DMS114 treated with DMSO at 0.1 percent for 48 hours (cell line): Measurements from ENCODE around the gene COG4.

Experiments used
- DNase-seq: peaks from one replicate; lab custom pipeline; 2025; ENCODE audit not compliant: unreplicated experiment; lab: John Stamatoyannopoulos, UW

COG4 gene

DNA sequence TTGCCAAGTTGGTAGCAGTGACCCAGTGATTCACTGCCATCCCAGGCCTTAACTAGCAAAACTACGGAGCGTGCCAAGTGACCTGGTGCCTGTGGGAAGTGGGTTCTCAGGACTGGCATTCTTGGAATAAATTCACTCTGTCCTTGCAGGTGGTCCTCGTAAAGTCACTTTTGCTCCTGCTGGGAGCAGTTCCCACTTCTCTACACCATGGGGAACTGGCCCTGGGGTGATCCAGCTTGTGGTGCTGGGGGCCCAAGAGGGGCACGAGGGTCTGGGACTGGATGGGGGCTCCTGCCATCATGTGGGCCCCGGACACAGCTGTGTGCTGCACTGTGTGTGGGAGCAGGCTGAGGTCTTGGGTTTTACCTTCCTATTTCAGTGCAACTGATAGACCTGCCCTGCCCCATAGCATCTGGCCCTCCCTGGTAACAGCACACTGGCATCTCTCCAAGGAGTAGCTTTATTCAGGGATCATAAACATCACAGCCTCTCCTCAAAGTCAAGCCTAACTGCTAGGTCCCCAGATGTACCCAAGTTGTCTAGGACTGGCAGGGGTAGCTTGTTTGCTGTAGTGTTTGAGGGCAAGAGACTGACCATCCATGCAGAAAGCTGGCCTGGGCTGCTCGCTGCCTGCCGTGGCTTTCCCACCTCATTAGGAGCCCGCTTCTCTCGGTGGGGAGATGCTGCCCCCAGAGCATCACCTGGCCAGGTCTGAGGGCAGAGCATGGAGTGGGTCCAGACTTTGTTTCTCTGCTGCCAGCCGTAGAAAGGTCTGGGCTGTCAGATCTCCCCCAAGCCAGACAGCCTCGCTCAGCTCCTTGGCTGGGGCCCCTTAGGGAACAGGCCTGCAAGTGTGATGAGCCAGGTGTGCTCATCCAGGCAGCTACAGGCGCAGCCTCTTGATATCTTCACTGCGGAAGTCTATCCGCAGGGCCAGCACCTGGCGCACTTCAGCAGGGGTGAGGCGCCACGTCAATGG is 42.9 kb downstream of the COG4 start:
- DNase-seq = no peak

DNA sequence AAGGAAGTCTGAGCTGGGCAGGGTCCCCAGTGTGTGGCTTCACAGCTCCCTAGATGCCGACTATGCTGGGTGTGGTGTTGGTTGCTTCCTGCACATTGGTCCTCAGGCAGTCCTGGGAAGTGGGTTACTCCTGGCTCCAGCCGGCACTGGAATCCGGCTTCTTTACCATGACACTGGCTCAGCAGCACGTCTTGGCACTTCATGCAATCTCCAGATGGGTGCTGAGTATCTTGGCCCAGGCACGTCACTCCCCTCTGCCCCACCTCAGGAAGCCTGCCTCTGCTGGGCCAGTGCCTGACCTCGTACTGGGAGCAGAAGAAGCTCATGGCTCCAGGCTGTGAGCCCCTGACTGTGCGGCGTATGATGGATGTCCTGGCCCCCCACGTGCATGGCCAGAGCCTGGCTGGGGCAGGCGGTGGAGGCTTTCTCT is 44.4 kb downstream of the COG4 start:
- no peak for DNase-seq

- no peak for DNase-seq
Measured at GRCh38 chr16:70478169-70478568, 45.2 kb downstream of the COG4 start.

- no peak for DNase-seq
Measured at GRCh38 chr16:70476272-70477020, 46.9 kb downstream of the COG4 start.

GRCh38 chr16:70475054-70475871 is 48.1 kb downstream of the COG4 start:
- DNase-seq = no peak

GRCh38 chr16:70474320-70475053 is 48.9 kb downstream of the COG4 start:
- DNase-seq = no peak

DNA sequence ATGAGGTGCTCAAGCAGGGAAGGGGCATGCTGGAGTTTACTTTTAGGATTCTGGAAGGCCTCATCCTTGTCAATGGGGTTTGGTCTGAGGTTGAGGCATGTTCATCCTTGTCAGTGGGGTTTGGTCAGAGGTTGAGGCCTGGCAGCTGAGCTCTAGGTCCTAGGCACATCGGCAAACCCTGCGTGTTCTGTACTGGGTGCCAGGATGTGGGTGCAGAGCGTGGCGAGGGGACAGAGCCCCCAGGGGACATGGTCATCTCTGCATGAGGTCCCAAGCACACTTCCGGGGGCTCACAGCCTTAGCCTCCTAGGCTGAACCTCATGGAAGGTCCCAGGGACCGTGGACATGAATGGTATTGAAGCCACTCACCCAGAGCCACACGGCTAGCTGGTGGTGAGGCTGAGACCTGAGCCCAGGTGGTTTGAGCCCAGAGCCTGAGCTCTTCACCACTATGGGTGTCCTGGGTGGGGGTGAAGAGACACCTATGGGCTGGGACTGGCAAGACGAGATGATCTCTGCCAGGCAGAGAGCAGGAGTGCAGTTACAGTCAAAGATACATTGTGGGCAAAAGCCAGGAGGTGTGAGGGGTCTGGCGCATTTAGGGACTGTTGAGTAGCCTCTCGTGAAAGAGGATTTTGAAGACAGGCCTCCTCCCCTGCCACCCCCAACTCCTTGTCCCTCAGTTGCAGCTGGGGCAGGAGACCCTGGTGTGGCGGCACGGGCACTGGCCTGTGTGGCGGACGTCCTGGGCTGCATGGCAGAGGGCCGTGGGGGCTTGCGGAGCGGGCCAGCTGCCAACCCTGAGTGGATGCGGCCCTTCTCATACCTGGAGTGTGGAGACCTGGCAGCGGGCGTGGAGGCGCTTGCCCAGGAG is 49.7 kb downstream of the COG4 start:
- no peak for DNase-seq

- no peak for DNase-seq
Measured at GRCh38 chr16:70472786-70473433, 50.4 kb downstream of the COG4 start.

- no peak for DNase-seq
Measured at GRCh38 chr16:70470927-70471341, 52.4 kb downstream of the COG4 start.

DNA sequence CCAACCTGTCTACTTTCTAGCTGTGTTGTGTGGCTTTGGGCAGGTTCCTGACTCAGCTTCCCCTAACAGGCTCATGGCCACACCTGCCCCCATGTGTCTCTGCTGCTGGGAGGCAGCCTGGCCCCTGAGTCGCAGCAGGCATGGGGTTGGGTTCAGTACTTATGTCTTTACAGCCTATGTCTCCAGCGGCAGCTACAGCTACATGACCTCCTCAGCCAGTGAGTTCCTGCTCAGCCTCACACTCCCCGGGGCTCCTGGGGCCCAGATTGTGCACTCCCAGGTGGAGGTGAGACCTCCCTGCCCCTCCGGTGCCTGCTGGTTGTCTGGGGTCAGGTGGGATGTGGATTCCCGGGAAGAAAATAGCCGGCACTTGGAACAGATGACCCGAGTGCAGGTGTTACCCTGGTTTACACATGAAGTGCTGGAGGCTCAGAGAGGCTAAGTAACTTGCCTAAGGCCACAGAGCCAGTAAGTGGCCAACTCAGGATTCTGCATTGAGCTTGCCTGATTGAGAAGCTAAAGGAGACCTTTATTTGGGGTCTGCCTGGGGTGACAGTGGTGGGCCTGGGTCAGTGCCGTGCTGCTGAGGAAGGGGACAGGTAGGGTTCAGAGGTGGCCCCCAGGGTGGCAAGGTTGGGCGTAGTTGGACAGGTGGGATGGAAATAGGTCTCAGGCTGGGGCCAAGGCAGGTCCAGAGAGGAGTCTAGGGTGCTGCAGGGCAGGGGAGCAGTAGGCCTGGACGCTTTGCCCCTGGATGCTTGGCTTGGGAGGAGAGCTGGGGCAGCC is 53.0 kb downstream of the COG4 start:
- no peak for DNase-seq

DNA sequence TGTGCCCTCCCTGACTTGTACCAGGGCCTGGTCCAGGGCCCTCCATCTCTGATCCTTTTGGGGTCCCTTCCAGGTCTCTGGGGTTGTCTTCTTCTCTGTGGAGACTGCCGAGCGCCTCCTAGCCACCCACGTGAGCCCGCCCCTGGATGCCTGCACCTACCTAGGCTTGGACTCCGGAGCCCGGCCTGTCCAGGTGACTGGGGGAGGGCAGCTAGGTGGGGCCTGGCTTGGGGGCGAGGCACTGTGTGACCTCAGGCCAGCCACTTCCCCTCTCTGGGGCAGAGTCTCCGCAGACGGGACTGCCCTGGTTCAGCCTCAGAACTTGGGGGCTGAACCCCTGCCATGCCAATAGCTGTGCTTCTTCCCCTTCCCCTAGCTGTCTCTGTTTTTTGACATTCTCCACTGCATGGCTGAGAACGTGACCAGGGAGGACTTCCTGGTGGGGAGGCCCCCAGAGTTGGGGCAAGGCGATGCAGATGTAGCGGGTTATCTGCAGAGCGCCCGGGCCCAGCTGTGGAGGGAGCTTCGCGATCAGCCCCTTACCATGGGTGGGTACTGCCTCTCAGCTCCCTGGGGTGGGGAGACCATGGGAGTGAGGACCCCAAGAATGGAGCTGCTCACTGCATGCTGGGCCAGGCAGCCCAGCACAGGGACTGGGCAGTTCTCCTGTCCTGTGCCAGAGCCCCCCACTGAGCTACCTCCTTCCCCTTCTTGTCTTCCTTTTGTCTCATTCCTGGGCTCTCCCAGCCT is 54.4 kb downstream of the COG4 start:
- no peak for DNase-seq

DNA sequence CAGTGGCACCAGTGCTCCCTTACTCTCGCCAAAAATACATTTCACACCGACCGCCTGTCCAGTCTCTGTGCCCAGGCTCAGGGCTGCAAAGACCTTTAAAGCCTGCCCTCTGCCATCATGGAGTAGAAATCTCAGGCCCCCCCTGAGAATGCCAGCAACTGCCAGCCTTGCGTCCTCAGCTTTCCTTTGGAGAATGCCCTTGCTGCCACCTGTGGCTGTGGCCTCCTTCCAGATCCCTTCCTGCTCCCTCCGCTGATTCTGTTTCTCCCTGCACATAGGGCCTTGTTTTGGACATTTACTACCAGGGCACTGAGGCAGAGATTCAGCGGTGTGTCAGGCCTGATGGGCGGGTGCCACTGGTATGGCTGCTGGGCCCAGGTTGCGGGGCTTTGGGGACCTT is 55.7 kb downstream of the COG4 start:
- no peak for DNase-seq

DNA sequence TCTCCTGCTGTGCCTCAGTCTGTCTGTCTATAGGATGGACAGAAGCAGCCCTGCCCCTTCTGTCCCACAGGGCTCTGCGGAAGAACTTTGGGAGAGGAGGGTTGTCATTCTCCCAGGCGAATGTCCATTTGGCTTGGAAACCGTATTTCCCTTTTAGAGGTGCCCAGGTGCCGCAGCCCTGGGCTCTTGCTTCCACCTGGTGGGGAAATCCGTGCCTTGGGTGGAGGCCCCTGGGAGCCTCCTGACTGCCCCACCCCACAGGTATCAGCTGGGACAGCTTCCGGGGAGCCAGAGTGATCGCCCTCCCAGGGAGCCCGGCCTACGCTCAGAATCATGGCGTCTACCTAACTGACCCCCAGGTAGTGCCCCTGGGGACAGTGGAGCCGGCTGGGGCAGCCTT is 56.2 kb downstream of the COG4 start:
- DNase-seq = no peak

DNA sequence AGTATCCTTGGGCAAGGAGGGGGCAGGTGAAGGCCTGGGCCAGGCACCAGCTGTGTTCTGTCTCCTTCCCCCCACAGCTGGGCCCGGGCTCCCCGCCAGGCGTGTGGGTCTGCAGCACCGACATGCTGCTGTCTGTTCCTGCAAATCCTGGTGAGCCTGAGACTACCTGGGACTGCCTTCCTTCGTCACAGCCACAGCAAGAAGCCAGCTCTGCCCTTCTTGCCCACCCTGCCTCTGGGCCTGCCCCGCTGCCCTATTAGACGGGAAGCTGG is 56.6 kb downstream of the COG4 start:
- no peak for DNase-seq

DNA sequence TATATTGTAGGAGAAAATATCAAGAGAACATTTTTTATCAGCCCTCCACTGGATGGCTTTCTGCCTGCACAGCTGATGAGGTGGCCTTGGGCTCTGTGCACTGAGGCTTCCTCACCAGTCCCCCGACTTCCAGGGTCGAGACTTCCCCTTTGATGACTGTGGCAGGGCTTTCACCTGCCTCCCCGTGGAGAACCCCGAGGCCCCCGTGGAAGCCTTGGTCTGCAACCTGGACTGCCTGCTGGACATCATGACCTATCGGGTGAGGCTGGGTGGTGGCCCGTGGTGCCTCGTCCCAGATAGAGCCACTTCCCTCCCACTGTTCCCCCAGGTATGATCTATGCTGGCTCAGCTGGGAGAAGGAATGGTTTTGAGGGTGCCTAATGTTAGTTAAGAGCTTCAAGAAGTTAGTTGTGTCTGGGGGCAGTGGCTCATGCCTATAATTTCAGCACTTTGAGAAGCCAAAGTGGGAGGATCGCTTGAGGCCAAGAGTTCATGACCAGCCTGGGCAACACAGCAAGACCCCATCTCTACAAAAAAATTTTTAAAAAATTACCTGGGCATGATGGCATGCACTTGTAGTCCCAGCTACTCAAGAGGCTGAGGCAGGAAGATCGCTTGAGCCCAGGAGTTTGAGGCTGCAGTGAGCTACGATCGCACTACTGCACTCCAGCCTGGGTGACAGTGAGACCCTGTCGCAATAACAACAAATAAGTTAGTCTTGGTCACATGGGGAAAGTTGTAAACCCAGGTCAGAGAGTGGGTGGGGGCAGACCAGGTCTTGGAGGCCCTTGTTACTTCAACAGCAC is 57.2 kb downstream of the COG4 start:
- DNase-seq = no peak

DNA sequence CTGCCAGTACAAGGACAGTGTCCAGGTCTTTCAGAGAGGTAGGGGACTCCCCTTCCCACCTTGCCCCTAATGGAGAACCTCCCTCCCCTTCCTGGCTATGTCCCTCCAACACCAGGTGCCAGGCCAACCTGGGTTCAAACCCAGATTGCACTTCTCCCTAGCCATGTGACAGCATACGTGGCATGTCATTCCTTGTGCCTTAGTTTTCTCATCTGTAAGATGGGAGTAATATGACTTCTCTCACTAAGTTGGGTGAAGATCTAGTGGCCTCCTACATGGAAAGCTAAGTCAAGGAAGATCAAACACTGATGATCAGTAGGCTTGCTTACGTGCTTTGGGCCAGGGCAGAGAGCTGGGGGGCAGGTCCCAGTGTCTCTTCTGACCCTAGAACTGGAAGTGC is 60.1 kb downstream of the COG4 start:
- no peak for DNase-seq

- DNase-seq = no peak
Measured at GRCh38 chr16:70460737-70461261, 62.6 kb downstream of the COG4 start.
